HPDE6-E6E7 (cell line): ENCODE results near the gene LPAR1.
"Not testable (repeated sequence)": the region's sequence is repeated elsewhere in the genome, so short reads cannot be mapped to it uniquely, and the experiment has no call there.

Experiments
- DNase-seq: peaks from one replicate; pipeline ENCODE4 v3.0.0; 2011; ENCODE audit warnings: missing footprints; ENCODE audit errors: extremely low spot score

Gene LPAR1, protein sequence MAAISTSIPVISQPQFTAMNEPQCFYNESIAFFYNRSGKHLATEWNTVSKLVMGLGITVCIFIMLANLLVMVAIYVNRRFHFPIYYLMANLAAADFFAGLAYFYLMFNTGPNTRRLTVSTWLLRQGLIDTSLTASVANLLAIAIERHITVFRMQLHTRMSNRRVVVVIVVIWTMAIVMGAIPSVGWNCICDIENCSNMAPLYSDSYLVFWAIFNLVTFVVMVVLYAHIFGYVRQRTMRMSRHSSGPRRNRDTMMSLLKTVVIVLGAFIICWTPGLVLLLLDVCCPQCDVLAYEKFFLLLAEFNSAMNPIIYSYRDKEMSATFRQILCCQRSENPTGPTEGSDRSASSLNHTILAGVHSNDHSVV

GRCh38 chr9:111038331-111039230 is at the start of gene LPAR1:
Gene LPAR1 (minus strand): TSS chr9:111038470. CDS start chr9:110972117, 66,353 bp downstream.
- DNase-seq = no peak

DNA sequence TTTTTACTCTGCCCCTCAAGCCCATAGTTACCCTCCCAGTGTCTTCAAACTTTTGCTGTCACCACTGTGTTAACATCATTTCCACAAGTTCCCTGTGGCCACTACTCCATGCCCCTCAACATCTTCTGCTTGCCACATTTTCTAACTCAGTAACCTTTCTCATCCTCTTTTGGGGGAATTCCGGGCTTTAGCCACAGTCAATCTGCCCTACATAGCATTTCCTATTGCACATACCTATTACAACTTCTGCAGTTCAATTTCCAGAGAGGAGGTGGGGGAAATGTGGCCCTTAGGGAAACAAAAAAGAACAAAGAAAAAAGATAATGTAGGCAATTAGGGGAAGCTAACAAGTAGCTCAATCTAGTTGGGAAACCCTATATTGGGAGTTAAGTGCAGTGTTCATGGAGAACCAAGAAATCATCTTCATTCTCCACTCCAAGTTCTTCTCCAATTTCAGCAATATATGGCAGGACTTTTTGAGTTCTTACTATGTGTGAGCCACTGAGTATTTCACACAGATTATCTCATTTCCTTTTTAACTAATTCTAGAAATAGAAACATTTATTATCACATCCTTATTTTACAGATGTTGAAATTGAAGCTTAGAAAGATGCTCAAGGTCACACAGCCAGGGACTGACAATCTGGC is 40.2 kb upstream of the LPAR1 start:
- no peak for DNase-seq

DNA sequence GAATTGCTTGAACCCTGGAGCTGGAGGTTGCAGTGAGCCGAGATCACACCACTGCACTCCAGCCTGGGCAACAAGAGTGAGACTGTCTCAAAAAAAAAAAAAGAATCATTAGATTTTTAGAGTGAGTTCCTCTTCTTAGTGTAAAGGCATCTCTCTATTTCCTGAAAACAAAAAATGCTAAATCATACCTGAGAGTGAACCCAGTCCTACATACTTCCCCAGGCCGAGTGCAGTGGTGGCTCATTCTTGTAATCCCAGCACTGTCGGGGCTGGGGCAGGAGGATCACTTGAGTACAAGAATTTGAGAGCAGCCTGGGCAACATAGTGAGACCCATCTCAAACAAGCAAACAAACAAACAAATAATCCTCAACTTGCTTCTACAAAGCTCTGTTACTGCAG is 38.2 kb upstream of the LPAR1 start:
- no peak for DNase-seq

GRCh38 chr9:111076042-111076441 is 37.8 kb upstream of the LPAR1 start:
- no peak for DNase-seq

DNA sequence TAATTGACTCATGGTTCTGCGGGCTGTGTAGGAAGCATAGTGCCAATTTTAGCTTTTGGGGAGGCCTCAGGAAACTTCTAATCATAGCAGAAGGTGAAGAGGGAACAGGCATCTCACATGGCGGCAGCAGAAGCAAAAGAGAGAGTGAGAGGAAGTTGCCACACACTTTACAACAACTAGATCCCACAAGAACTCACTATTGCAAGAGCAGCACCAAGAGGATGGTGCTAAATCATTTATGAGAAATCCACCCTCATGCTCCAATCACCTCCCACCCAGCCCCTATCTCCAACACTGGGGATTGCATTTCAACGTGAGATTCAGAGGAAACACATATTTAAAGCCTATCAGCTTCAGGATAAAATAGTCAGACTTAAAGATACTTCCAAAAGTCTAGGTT is 36.1 kb upstream of the LPAR1 start:
- no peak for DNase-seq

- DNase-seq = no peak
Measured at GRCh38 chr9:111069183-111069582, 30.9 kb upstream of the LPAR1 start.

DNA sequence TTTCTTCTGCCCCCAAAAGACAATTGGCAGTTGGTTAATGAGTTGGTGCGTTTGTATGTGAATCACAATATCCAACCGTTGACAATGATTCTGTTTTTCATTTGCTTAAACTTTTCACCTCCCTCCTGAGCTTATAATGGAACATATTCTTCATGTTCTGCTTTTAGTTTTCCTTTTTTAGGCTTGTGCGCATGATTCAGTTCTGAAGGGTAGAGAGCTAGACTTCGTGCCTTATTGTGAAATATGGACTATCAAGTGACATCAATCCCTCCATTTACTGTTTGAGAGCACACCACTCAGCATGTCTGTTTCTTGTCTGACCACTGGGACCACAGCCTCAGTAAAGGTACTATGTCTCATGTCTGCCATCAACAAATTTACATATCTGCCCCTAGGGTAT is 30.5 kb upstream of the LPAR1 start:
- no peak for DNase-seq

- DNase-seq = no peak
Measured at GRCh38 chr9:111068383-111068730, 30.1 kb upstream of the LPAR1 start.

DNA sequence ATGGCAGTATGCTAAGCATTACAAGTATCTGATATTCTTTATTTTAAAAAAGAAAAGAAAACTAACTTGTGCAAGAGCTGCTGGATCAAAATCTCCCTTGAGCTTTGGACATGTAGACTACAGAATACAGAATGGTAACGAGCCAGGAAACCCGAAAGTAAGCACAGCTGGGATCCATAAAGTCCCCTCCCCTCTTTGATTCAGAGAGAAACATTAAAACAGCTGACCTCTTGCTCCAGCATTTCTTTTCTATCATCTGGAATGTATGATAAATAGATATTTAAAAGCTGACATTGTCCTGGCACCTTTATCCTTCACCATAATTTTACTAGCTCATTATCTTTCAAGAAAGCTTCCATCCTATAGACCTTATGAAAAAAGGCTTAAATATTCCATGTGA is 28.2 kb upstream of the LPAR1 start:
- DNase-seq = no peak

DNA sequence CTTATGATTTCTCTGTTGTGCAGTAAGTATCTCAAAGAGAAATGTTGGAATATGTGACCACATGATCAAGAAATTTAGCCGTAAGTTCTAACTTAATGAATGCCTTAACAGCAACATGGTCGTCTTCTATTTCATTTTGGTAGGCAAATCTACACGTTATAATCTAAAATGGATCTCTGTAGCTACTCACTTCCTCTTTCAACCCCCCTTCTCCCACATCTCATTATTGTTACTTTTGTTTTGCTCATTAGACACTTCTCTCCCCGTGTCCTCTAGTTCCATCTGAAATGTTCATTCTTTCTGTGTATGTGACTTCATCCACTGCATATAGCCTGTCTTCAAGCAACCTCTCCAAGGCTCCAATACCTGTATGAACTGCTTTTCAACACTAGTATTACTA is 27.1 kb upstream of the LPAR1 start:
- no peak for DNase-seq

DNA sequence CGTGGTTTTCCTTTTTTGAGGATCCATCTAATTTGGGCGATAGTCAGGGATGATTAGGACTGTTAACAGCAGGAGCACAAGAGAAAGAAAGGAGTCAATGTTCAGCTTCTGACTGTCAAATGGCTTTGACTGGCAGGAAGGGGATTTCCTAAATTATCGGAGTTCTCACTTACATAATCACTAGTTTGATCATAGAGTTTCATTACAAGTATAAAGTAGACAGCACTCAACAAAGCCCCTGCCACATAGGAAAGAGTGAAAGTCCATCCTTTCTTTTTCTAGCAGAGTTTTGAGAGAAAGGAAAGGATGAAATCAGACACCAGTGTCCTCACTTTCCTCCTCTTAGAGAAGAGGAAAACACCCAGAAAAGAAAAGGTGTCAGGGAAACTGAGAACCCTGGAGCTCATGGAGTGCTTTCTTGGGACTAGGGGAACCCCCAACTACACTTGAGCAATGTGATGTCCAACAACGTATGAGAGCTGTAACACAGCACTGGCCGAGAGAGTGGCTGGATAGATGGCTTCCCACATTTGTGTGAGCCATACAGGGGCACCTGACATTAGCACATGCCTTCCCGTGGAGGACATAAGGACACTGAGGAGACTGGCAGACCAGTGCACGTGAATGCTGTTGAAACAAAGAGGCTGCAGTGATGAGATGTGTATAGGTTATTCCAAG is 26.0 kb upstream of the LPAR1 start:
- no peak for DNase-seq

- no peak for DNase-seq
Measured at GRCh38 chr9:111063332-111063731, 25.1 kb upstream of the LPAR1 start.

GRCh38 chr9:111058166-111058565 is 19.9 kb upstream of the LPAR1 start:
- DNase-seq = no peak

DNA sequence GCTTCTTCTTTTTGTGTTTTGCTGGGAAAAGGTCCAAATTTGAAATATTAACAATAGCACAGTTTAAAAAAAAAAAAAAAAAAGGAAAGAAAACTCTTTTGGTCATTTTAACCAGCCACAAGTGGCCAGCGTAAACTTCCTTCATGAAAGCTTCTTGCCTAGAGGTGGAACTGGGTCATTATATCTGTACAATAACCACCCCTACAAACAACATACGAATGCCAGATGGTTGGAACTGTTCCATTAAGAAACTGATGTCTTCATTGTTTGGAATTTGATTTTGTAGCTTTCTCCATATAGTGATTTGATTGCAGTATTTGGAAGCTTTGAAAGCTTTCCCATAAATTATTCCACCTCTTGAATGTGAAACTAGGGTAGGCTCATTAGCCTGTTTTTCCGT is 18.3 kb upstream of the LPAR1 start:
- DNase-seq = no peak

DNA sequence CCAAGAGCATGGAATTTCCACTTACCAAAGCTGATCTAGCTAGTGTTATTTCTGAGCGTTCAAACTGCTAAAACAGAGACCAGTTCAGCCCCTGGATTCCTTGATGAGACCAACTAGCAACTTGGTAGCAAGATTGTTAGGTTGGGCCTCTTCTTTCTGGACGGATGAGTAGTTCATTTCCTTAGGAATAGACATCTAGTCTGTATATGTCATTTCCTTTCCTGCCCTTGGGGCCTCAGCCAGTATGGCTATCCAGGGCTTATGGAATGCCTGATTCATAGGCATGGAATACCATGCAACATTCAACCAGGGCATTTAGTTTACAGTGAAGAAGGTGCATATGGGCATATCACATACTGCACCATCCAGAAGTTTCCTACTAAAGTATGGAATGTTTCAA is 14.5 kb upstream of the LPAR1 start:
- DNase-seq = no peak

DNA sequence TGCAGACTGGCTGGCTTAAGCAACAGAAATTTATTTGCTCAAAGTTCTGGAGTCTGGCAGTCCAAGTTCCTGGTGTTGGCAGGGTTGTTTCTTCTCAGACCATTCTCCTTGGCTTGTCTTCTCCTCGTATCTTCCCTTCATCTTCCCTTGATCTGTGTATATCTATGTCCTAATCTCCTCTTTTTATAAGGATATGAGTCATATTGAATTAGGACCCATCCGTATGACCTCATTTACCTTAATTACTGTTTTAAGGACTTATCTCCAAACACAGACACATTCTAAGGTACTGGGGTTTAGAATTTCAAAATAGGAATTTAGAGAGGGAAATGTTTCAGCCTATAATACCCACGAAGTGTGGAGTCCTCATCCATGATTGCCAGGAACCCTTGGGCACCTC is 13.1 kb upstream of the LPAR1 start:
- DNase-seq = no peak

DNA sequence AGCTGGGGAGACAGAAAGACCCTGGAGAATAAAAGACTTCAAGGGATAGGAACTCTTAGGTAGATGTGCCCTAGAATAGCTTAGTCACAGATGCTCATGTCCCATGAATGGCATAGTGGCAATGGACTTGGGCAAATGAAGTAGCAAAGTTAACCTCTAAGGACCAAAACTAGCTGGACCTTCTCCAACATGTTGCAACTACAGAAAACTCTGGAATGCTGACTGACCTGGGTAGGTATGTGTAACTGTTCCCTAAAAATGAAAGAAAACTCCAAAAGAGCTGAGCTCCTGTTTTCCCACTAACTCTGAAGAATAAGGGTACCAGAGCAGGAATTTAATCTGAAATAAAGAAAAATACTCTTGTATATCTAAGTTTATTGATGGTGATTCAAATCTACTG is 12.5 kb upstream of the LPAR1 start:
- DNase-seq = no peak

DNA sequence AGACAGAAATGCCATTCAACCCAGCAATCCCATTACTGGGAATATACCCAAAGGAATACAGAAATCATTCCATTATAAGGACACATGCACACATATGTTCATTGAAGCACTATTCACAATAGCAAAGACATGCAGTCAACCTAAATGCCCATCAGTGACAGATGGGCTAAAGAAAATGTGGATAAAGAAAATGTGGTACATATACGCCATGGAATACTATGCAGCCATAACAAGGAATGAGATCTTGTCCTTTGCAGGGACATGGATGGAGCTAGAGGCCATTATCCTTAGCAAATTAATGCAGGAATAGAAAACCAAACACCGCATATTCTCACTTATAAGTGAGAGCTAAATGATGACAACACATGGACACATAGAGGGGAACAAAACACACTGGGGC is 9.0 kb upstream of the LPAR1 start:
- not testable (repeated sequence) for DNase-seq

- no peak for DNase-seq
Measured at GRCh38 chr9:111041902-111042301, 3.6 kb upstream of the LPAR1 start.

DNA sequence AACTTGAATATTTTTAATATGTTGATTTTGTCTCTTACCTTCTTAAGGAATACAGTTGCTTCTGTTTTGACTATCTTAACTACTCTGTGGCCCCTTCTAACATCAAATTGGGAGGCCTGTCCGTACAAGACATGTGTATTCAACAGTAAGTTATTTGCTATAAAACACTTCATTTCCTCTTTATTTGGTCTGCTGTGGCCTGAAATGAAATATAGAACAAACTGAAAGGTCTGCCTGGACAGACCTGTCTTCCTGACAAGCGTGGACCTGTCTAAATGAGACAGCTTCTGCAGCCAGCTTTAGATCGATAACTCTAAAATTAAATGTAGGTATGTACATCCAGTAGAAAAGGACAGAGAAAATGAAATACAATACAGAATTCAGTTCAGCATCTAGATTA is 2.2 kb upstream of the LPAR1 start:
- no peak for DNase-seq

DNA sequence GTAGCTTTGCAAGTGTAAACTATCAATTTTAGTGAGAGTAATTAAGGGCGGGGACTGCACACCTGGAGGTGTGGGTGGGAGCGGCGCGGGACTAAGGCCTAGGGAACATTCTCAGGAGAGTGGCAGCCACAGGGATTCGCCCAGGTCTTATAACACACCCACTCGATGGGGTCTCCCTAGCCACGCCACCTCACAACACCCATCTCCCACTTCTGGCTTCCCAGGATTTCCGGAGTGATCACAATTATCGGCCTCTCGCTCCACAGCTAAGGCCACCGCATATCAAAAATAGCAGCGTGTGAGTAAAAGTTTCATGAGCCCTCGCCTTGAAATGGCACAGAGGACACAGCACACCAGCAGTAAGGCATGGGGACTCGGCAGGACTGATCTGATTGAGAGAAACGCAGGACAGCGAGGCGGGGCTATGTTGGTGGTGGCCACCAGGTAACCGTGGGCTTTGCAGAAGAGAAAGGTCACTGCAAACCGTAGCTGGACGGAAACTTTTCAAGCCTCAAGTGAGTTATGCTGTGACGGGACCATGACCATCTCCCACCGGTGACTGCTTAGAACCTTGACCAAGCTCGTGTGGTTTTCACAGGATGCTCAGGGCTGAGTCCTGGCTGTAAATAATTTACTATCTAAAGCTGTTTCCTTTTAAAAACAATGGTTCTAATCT is 1.1 kb upstream of the LPAR1 start:
- no peak for DNase-seq
